WTC11 (cell line): Measurements from ENCODE around the gene KAT6B. TPM values are rescaled to one million over a fixed set of nuclear protein-coding genes. Genes with fewer than 3 reads are reported as not detected.

Experiments
- EMX1 ChIP-seq: fragments of 250-450 bp; sonication (Bioruptor Pico); IDR thresholded peaks from 2 replicates; pipeline ENCODE4 v1.8.0; 2021; ENCODE audit warnings: mild to moderate bottlenecking
- FOXP1 ChIP-seq: sonication (generic); formaldehyde crosslinking; IDR thresholded peaks from 2 replicates; pipeline ENCODE4 v1.8.0; 2022; ENCODE audit warnings: missing genetic modification reagents, mild to moderate bottlenecking, moderate library complexity, borderline replicate concordance
- GABPB1 ChIP-seq: sonication (generic); formaldehyde crosslinking; IDR thresholded peaks from 2 replicates; pipeline ENCODE4 v1.8.1; 2023; ENCODE audit warnings: mild to moderate bottlenecking, missing genetic modification reagents
- GRHL2 ChIP-seq: fragments of 250-450 bp; sonication (Bioruptor Pico); IDR thresholded peaks from 2 replicates; pipeline ENCODE4 v1.8.0; 2022; ENCODE audit warnings: mild to moderate bottlenecking, moderate library complexity; ENCODE audit not compliant: insufficient replicate concordance, severe bottlenecking
- IRF2 ChIP-seq: sonication (generic); formaldehyde crosslinking; IDR thresholded peaks from 2 replicates; pipeline ENCODE4 v1.8.0; 2022; ENCODE audit warnings: low read depth, missing genetic modification reagents, borderline replicate concordance
- NFE2L1 ChIP-seq: sonication (generic); formaldehyde crosslinking; IDR thresholded peaks from 2 replicates; pipeline ENCODE4 v1.8.1; 2023; ENCODE audit warnings: missing genetic modification reagents
- NR2C2 ChIP-seq: sonication (generic); formaldehyde crosslinking; IDR thresholded peaks from 2 replicates; pipeline ENCODE4 v1.8.0; 2022; ENCODE audit warnings: mild to moderate bottlenecking, missing genetic modification reagents
- NR3C1 ChIP-seq: sonication (generic); formaldehyde crosslinking; conservative IDR thresholded peaks from 2 replicates; pipeline ENCODE4 v1.8.1; 2023; ENCODE audit warnings: low read depth, mild to moderate bottlenecking, missing genetic modification reagents
- TEAD1 ChIP-seq: sonication (generic); formaldehyde crosslinking; IDR thresholded peaks from 2 replicates; pipeline ENCODE4 v1.8.0; 2022; ENCODE audit warnings: mild to moderate bottlenecking, missing genetic modification reagents
- ZNF416 ChIP-seq: fragments of 250-450 bp; sonication (Bioruptor Pico); IDR thresholded peaks from 2 replicates; pipeline ENCODE4 v1.9.0; 2021; ENCODE audit warnings: mild to moderate bottlenecking, inconsistent platforms
- ZNF423 ChIP-seq: fragments of 250-450 bp; sonication (Bioruptor Pico); IDR thresholded peaks from 2 replicates; pipeline ENCODE4 v2.1.2; 2022; ENCODE audit warnings: mild to moderate bottlenecking, moderate library complexity
- ZNF671 ChIP-seq: fragments of 250-450 bp; sonication (Bioruptor Pico); IDR thresholded peaks from 2 replicates; pipeline ENCODE4 v1.8.0; 2021; ENCODE audit warnings: mild to moderate bottlenecking
- total RNA-seq: library from RNA; stranded (reverse); gene quantifications from 3 replicates; pipeline ENCODE4 v1.2.3, GENCODE V29; 2021
- TF ChIP-seq, protein P1 (sequence below): sonication (generic); formaldehyde crosslinking; IDR thresholded peaks from 2 replicates; pipeline ENCODE4 v1.8.1; 2023; ENCODE audit warnings: mild to moderate bottlenecking, missing genetic modification reagents, borderline replicate concordance
- TF ChIP-seq, protein P2 (sequence below): sonication (generic); formaldehyde crosslinking; IDR thresholded peaks from 2 replicates; pipeline ENCODE4 v1.8.1; 2022; ENCODE audit warnings: low read depth, mild to moderate bottlenecking, moderate library complexity, missing genetic modification reagents, borderline replicate concordance
- TF ChIP-seq, protein P3 (sequence below): fragments of 250-450 bp; sonication (Bioruptor Pico); IDR thresholded peaks from 2 replicates; pipeline ENCODE4 v1.8.0; 2021; ENCODE audit warnings: mild to moderate bottlenecking
- TF ChIP-seq, protein P4 (sequence below): sonication (generic); formaldehyde crosslinking; IDR thresholded peaks from 2 replicates; pipeline ENCODE4 v1.8.0; 2023; ENCODE audit warnings: missing genetic modification reagents
- TF ChIP-seq, protein P5 (sequence below): sonication (generic); formaldehyde crosslinking; IDR thresholded peaks from 2 replicates; pipeline ENCODE4 v1.8.0; 2022; ENCODE audit warnings: mild to moderate bottlenecking, missing genetic modification reagents
- TF ChIP-seq, protein P6 (sequence below): sonication (generic); formaldehyde crosslinking; IDR thresholded peaks from 2 replicates; pipeline ENCODE4 v1.8.0; 2022; ENCODE audit warnings: mild to moderate bottlenecking, missing genetic modification reagents
- TF ChIP-seq, protein P7 (sequence below): sonication (generic); formaldehyde crosslinking; IDR thresholded peaks from 2 replicates; pipeline ENCODE4 v1.8.0; 2023; ENCODE audit warnings: mild to moderate bottlenecking, missing genetic modification reagents
- TF ChIP-seq, protein P8 (sequence below): fragments of 250-450 bp; sonication (Bioruptor Pico); IDR thresholded peaks from 2 replicates; pipeline ENCODE4 v1.9.0; 2021; ENCODE audit warnings: moderate library complexity, mild to moderate bottlenecking, inconsistent platforms, borderline replicate concordance
- TF ChIP-seq, protein P9 (sequence below): sonication (generic); formaldehyde crosslinking; IDR thresholded peaks from 2 replicates; pipeline ENCODE4 v1.8.0; 2022; ENCODE audit warnings: mild to moderate bottlenecking, missing genetic modification reagents

Gene KAT6B
- total RNA-seq, 1 experiment from 2014 or later = 18.5 TPM

DNA sequence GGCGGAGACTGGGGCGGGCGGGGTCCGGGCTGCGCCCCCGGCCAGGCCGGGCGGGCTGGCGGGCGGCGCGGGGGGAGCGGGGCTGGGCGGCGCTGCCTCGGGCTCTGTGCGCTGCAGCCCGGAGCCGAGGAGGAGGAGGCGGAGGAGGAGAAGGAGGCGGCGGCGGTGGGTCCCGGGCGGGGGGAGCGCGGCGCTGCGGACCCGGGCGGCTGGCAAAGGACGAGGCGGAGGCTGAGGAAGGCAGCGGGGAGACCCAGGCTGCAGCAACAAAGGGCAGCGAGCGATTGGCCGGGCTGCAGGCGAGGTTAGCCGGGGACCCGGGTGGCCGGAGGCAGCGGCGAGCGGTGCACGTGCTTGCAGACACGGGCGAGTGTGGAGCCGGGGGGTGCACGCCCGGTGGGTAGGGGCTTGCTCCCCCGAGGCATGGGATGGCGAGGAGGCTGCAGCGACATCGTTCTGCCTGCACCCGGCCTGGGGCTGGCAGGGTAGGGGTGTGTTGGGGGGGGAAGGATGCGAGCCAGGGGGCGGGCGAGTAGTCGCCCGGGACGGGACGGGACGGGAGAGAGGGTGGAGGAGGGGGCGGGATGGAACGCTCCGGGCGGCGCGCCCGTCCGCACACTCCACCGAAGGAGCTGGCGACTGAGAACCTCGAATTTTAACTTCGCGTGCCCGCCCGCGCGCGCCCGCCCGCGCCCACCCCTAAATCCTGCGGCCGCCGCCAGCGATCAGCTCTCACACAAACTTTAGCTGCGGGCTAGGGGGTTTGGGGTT, 844 bp upstream of the KAT6B start (continued):
- TF ChIP-seq, protein P1, sequence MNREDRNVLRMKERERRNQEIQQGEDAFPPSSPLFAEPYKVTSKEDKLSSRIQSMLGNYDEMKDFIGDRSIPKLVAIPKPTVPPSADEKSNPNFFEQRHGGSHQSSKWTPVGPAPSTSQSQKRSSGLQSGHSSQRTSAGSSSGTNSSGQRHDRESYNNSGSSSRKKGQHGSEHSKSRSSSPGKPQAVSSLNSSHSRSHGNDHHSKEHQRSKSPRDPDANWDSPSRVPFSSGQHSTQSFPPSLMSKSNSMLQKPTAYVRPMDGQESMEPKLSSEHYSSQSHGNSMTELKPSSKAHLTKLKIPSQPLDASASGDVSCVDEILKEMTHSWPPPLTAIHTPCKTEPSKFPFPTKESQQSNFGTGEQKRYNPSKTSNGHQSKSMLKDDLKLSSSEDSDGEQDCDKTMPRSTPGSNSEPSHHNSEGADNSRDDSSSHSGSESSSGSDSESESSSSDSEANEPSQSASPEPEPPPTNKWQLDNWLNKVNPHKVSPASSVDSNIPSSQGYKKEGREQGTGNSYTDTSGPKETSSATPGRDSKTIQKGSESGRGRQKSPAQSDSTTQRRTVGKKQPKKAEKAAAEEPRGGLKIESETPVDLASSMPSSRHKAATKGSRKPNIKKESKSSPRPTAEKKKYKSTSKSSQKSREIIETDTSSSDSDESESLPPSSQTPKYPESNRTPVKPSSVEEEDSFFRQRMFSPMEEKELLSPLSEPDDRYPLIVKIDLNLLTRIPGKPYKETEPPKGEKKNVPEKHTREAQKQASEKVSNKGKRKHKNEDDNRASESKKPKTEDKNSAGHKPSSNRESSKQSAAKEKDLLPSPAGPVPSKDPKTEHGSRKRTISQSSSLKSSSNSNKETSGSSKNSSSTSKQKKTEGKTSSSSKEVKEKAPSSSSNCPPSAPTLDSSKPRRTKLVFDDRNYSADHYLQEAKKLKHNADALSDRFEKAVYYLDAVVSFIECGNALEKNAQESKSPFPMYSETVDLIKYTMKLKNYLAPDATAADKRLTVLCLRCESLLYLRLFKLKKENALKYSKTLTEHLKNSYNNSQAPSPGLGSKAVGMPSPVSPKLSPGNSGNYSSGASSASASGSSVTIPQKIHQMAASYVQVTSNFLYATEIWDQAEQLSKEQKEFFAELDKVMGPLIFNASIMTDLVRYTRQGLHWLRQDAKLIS = no peak
- no peak for TF ChIP-seq NR3C1 (CRISPR knock-in tag)
- TF ChIP-seq, protein P2, sequence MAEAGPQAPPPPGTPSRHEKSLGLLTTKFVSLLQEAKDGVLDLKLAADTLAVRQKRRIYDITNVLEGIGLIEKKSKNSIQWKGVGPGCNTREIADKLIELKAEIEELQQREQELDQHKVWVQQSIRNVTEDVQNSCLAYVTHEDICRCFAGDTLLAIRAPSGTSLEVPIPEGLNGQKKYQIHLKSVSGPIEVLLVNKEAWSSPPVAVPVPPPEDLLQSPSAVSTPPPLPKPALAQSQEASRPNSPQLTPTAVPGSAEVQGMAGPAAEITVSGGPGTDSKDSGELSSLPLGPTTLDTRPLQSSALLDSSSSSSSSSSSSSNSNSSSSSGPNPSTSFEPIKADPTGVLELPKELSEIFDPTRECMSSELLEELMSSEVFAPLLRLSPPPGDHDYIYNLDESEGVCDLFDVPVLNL (CRISPR knock-in tag) = no peak
- TF ChIP-seq, protein P3, sequence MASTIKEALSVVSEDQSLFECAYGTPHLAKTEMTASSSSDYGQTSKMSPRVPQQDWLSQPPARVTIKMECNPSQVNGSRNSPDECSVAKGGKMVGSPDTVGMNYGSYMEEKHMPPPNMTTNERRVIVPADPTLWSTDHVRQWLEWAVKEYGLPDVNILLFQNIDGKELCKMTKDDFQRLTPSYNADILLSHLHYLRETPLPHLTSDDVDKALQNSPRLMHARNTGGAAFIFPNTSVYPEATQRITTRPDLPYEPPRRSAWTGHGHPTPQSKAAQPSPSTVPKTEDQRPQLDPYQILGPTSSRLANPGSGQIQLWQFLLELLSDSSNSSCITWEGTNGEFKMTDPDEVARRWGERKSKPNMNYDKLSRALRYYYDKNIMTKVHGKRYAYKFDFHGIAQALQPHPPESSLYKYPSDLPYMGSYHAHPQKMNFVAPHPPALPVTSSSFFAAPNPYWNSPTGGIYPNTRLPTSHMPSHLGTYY (CRISPR knock-in tag) = no peak
- TF ChIP-seq, protein P4, sequence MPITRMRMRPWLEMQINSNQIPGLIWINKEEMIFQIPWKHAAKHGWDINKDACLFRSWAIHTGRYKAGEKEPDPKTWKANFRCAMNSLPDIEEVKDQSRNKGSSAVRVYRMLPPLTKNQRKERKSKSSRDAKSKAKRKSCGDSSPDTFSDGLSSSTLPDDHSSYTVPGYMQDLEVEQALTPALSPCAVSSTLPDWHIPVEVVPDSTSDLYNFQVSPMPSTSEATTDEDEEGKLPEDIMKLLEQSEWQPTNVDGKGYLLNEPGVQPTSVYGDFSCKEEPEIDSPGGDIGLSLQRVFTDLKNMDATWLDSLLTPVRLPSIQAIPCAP (CRISPR knock-in tag) = no peak
- TF ChIP-seq ZNF423 (CRISPR knock-in tag) = no peak
- TF ChIP-seq, protein P5, sequence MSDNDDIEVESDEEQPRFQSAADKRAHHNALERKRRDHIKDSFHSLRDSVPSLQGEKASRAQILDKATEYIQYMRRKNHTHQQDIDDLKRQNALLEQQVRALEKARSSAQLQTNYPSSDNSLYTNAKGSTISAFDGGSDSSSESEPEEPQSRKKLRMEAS (CRISPR knock-in tag) = peak; percentile 59; the same call in 1 of the 2 replicates
- TF ChIP-seq, protein P6, sequence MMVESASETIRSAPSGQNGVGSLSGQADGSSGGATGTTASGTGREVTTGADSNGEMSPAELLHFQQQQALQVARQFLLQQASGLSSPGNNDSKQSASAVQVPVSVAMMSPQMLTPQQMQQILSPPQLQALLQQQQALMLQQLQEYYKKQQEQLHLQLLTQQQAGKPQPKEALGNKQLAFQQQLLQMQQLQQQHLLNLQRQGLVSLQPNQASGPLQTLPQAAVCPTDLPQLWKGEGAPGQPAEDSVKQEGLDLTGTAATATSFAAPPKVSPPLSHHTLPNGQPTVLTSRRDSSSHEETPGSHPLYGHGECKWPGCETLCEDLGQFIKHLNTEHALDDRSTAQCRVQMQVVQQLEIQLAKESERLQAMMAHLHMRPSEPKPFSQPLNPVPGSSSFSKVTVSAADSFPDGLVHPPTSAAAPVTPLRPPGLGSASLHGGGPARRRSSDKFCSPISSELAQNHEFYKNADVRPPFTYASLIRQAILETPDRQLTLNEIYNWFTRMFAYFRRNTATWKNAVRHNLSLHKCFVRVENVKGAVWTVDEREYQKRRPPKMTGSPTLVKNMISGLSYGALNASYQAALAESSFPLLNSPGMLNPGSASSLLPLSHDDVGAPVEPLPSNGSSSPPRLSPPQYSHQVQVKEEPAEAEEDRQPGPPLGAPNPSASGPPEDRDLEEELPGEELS (CRISPR knock-in tag) = no peak; the same call in 1 of the 2 replicates
- TF ChIP-seq ZNF671 = no peak
- TF ChIP-seq, protein P7, sequence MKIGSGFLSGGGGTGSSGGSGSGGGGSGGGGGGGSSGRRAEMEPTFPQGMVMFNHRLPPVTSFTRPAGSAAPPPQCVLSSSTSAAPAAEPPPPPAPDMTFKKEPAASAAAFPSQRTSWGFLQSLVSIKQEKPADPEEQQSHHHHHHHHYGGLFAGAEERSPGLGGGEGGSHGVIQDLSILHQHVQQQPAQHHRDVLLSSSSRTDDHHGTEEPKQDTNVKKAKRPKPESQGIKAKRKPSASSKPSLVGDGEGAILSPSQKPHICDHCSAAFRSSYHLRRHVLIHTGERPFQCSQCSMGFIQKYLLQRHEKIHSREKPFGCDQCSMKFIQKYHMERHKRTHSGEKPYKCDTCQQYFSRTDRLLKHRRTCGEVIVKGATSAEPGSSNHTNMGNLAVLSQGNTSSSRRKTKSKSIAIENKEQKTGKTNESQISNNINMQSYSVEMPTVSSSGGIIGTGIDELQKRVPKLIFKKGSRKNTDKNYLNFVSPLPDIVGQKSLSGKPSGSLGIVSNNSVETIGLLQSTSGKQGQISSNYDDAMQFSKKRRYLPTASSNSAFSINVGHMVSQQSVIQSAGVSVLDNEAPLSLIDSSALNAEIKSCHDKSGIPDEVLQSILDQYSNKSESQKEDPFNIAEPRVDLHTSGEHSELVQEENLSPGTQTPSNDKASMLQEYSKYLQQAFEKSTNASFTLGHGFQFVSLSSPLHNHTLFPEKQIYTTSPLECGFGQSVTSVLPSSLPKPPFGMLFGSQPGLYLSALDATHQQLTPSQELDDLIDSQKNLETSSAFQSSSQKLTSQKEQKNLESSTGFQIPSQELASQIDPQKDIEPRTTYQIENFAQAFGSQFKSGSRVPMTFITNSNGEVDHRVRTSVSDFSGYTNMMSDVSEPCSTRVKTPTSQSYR (CRISPR knock-in tag) = no peak; the same call in 1 of the 2 replicates
- TF ChIP-seq FOXP1 = 0 out of 2 replicates have a peak, but pooled peaks have one; percentile 35
- no peak for TF ChIP-seq GRHL2 (CRISPR knock-in tag)
- no peak for TF ChIP-seq ZNF416 (CRISPR knock-in tag)
- no peak for TF ChIP-seq GABPB1
- no peak for TF ChIP-seq TEAD1 (CRISPR knock-in tag)
- TF ChIP-seq IRF2 = no peak
- TF ChIP-seq EMX1 (CRISPR knock-in tag) = no peak
- TF ChIP-seq NFE2L1 (CRISPR knock-in tag) = peak; percentile 67; the same call in 1 of the 2 replicates
- TF ChIP-seq, protein P8, sequence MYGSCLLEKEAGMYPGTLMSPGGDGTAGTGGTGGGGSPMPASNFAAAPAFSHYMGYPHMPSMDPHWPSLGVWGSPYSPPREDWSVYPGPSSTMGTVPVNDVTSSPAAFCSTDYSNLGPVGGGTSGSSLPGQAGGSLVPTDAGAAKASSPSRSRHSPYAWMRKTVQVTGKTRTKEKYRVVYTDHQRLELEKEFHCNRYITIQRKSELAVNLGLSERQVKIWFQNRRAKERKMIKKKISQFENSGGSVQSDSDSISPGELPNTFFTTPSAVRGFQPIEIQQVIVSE = no peak
- TF ChIP-seq, protein P9, sequence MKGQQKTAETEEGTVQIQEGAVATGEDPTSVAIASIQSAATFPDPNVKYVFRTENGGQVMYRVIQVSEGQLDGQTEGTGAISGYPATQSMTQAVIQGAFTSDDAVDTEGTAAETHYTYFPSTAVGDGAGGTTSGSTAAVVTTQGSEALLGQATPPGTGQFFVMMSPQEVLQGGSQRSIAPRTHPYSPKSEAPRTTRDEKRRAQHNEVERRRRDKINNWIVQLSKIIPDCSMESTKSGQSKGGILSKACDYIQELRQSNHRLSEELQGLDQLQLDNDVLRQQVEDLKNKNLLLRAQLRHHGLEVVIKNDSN (CRISPR knock-in tag) = 0 out of 2 replicates have a peak, but pooled peaks have one; percentile 44
- TF ChIP-seq NR2C2 = no peak
